ENCODE results near the gene SKAP1.

- TF ChIP-seq EZH2 (IDR thresholded peaks at IDR 0.05): no peak
- TF ChIP-seq POLR2AphosphoS5 (IDR thresholded peaks at IDR 0.05; ENCODE audit: borderline replicate concordance, low read depth, low read length): no peak
- no peak for TF ChIP-seq FOXP2 (optimal IDR thresholded peaks at IDR 0.05; ENCODE audit: control extremely low read depth, extremely low read length, insufficient read depth)
These were observed 3.9 kb upstream of the SKAP1 start for GRCh38 chr17:48433896-48434295.

Data from SK-N-MC (cell line).